ENCODE results near the gene ESR1. TPM values are rescaled to one million over a fixed set of nuclear protein-coding genes. Genes with fewer than 3 reads are reported as not detected.

The ESR1 gene
- polyA plus RNA-seq, 1 of the 3 experiments (the other 2 are of a cell fraction), result under 0.01 TPM

- H2AFZ ChIP-seq (ENCODE audit: low read depth), result no peak overlapping the region
- DNase-seq, result no peak
- peaks cover 5% of the 10 kb centered on the region for H3F3A ChIP-seq (replicated peaks; ENCODE audit: insufficient read depth)
- ChIA-PET POLR2A (no interaction called here), CTCF (interaction anchor here (1.3 kb wide), 1 partner anchor 269 kb away, joined by 5 read pairs; no protein-coding TSS in a partner anchor)
- no peak overlapping the region for H3K9ac ChIP-seq
- no peaks in the 10 kb centered on the region for H3K9me2 ChIP-seq
- H3K4me3 ChIP-seq (ENCODE audit: low read depth in 2 of 2, low read length in 1 of 2), result no peak overlapping the region
- no peaks in the 10 kb centered on the region for H3K4me1 ChIP-seq (ENCODE audit: control insufficient read depth in 1 of 2, insufficient read depth in 2 of 2, low read depth in 1 of 2, low read length in 1 of 2)
- H3K27me3 ChIP-seq (ENCODE audit: insufficient read depth), result no peaks in the 10 kb centered on the region
- no peaks in the 10 kb centered on the region for H3K79me2 ChIP-seq (ENCODE audit: insufficient read depth)
- no peak overlapping the region for H3K4me2 ChIP-seq
- H4K20me1 ChIP-seq (ENCODE audit: insufficient read depth), result no peaks in the 10 kb centered on the region
- WGBS (ENCODE audit: low lambda C conversion rate), result 0% methylated on average over 1 of the region's 1 CpG
- H3K36me3 ChIP-seq (replicated peaks in 1 of 2; ENCODE audit: control insufficient read depth in 1 of 2, insufficient read depth in 2 of 2, low read length in 1 of 2), result no peaks in the 10 kb centered on the region
- no peaks in the 10 kb centered on the region for H3K9me3 ChIP-seq
- TF ChIP-seq MEF2A (IDR thresholded peaks at IDR 0.05; ENCODE audit: borderline replicate concordance, low read depth), result no peak
- TF ChIP-seq NFIC (IDR thresholded peaks at IDR 0.05; ENCODE audit: borderline replicate concordance), result no peak
- no peak for TF ChIP-seq PBX3 (IDR thresholded peaks at IDR 0.05)
- no peak for TF ChIP-seq MAX (IDR thresholded peaks at IDR 0.05; ENCODE audit: low read depth)
- no peak for TF ChIP-seq CTCF (IDR thresholded peaks at IDR 0.05)
- no peak for TF ChIP-seq MXI1 (IDR thresholded peaks at IDR 0.05; ENCODE audit: low read depth, low read length)
- no peak overlapping the region for H3K27ac ChIP-seq (ENCODE audit: low read depth in 2 of 2, low read length in 1 of 2)
Measured at GRCh38 chr6:151999194-151999593, 191.7 kb downstream of the ESR1 start.

- H3K27me3 ChIP-seq (ENCODE audit: insufficient read depth), result no peaks in the 10 kb centered on the region
- CTCF ChIA-PET, result no interaction called here
Measured at GRCh38 chr6:152001408-152001807, 193.9 kb downstream of the ESR1 start.

More at GRCh38 chr6:152001408-152001807, 193.9 kb downstream of the ESR1 start:
- Histone ChIP-seq H3K9me2 (no peaks in the 10 kb centered on the region), H3K4me2 (no peak overlapping the region), H3K79me2 (ENCODE audit: insufficient read depth) (no peaks in the 10 kb centered on the region), H3K9ac (no peak overlapping the region), H4K20me1 (ENCODE audit: insufficient read depth) (no peaks in the 10 kb centered on the region), H3K4me1 (ENCODE audit: control insufficient read depth in 1 of 2, insufficient read depth in 2 of 2, low read depth in 1 of 2, low read length in 1 of 2) (no peaks in the 10 kb centered on the region), H3K9me3 (no peaks in the 10 kb centered on the region), H2AFZ (ENCODE audit: low read depth) (no peak overlapping the region), H3F3A (replicated peaks; ENCODE audit: insufficient read depth) (peaks cover 5% of the 10 kb centered on the region), H3K36me3 (replicated peaks in 1 of 2; ENCODE audit: control insufficient read depth in 1 of 2, insufficient read depth in 2 of 2, low read length in 1 of 2) (no peaks in the 10 kb centered on the region), H3K4me3 (ENCODE audit: low read depth in 2 of 2, low read length in 1 of 2) (no peak overlapping the region), H3K27ac (ENCODE audit: low read depth in 2 of 2, low read length in 1 of 2) (no peak overlapping the region)
- no peak for DNase-seq
- TF ChIP-seq CTCF (IDR thresholded peaks at IDR 0.05) (no peak), GATA2 (CRISPR knock-in tag; IDR thresholded peaks at IDR 0.05) (no peak), PBX3 (IDR thresholded peaks at IDR 0.05) (no peak), USF2 (IDR thresholded peaks at IDR 0.05; ENCODE audit: borderline replicate concordance, low read depth, low read length) (no peak), FOXJ3 (CRISPR knock-in tag; IDR thresholded peaks at IDR 0.05) (no peak), RFX5 (IDR thresholded peaks at IDR 0.05; ENCODE audit: low read length) (no peak), FOSL2 (IDR thresholded peaks at IDR 0.05; ENCODE audit: borderline replicate concordance, low read depth) (no peak), ZBTB33 (IDR thresholded peaks at IDR 0.05; ENCODE audit: borderline replicate concordance, low read depth) (no peak)
- POLR2A ChIA-PET, result no interaction called here

Measured in SK-N-SH (cell line).